ENCODE measurements around the gene DRC7. TPM values are rescaled to one million over a fixed set of nuclear protein-coding genes. Genes with fewer than 3 reads are reported as not detected.

Gene DRC7
- total RNA-seq, 4 donors from 2014 or later = 0.22 to 7.1 TPM; not detected in 2

DNA sequence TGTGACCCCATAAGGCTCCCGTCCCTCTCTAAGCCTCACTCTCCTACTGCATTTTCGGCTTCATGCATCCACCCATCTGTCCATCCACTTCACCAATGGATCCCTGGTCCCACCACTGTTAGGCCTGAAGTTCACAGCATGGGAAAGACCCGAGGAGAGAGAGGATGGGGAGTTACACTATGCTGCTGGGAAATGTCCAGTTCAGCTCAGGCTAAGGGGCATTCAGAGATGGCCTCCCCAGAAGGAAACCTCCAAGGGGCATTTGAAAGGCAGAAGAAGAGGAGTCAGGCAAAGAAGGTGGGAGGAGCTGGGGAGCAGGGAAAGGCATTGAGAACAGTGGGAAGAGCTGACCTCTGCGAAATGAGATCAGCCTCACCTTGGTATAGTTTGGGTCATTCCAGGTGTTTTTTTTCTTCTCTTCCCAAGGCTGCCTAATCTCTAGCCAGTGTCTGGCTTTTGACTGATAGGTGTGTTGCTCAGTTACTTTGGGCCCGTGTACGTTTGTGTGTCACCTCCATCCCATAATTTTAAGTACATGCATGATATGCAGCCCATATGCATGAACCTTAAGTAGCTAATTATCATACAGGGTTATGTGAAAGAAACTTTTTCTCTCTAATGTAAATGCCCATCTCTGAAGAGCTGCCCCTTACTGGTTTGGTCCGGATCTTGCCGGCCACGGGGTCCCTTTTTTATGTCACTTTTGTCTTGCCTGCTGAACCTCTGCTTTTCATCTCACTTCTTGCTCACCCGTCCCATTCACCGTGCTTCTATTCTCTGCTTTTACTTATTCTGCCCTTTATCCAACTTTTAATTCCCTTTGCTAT is 11.6 kb upstream of the DRC7 start:
- H3K4me1 ChIP-seq = no peaks in the 10 kb centered on the region
- intact Hi-C loops (cut with DNase I) = no loop called here
- no peak overlapping the region for H3K27ac ChIP-seq
- H3K27me3 ChIP-seq = no peaks in the 10 kb centered on the region
- H3K9me3 ChIP-seq = no peaks in the 10 kb centered on the region
- no peaks in the 10 kb centered on the region for H3K36me3 ChIP-seq
- TF ChIP-seq POLR2A (IDR thresholded peaks at IDR 0.05) = no peak
- TF ChIP-seq, protein P1, sequence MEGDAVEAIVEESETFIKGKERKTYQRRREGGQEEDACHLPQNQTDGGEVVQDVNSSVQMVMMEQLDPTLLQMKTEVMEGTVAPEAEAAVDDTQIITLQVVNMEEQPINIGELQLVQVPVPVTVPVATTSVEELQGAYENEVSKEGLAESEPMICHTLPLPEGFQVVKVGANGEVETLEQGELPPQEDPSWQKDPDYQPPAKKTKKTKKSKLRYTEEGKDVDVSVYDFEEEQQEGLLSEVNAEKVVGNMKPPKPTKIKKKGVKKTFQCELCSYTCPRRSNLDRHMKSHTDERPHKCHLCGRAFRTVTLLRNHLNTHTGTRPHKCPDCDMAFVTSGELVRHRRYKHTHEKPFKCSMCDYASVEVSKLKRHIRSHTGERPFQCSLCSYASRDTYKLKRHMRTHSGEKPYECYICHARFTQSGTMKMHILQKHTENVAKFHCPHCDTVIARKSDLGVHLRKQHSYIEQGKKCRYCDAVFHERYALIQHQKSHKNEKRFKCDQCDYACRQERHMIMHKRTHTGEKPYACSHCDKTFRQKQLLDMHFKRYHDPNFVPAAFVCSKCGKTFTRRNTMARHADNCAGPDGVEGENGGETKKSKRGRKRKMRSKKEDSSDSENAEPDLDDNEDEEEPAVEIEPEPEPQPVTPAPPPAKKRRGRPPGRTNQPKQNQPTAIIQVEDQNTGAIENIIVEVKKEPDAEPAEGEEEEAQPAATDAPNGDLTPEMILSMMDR (IDR thresholded peaks at IDR 0.05) = no peak
- no peak for DNase-seq
- H3K4me3 ChIP-seq (replicated peaks in 1 of 3) = no peak overlapping the region
- 80 to 91% methylated on average over 11 of the region's 11 CpGs for WGBS, 2 donors

DNA sequence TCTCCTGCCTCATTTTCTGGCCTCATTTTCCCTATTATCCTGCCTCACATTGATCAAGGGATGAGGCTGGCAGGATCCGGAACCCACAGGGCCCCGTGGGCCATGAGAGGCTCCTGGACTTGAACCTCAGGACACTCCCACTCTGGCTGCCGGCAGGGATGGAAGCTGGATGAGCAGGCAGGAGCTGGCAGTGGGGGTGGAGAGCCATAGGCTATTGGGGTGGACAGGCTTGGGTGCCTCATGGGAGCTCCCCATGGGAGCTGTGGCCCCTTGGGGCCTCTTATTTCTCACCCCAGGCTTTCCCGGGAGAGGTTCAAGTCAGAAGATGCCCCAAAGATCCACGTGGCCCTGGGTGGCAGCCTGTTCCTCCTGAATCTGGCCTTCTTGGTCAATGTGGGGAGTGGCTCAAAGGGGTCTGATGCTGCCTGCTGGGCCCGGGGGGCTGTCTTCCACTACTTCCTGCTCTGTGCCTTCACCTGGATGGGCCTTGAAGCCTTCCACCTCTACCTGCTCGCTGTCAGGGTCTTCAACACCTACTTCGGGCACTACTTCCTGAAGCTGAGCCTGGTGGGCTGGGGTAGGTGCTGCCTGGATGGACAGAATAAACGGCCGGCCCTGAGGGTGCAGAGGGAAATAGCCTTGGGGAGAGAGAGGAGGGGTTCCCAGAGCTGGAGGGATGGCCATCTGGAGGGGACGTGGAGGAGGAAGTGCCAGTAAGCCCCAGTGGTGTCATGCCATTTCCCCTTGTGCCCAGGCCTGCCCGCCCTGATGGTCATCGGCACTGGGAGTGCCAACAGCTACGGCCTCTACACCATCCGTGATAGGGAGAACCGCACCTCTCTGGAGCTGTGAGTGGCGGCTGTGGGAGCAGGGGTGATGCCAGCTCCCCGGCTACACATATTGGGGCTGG is 10.7 kb upstream of the DRC7 start:
- Histone ChIP-seq H3K27me3 (no peaks in the 10 kb centered on the region), H3K4me1 (no peaks in the 10 kb centered on the region), H3K36me3 (no peaks in the 10 kb centered on the region), H3K9me3 (no peaks in the 10 kb centered on the region), H3K4me3 (replicated peaks in 1 of 3) (no peak overlapping the region), H3K27ac (no peak overlapping the region)
- TF ChIP-seq POLR2A (IDR thresholded peaks at IDR 0.05) = no peak
- TF ChIP-seq, protein P1 (IDR thresholded peaks at IDR 0.05) = no peak
- WGBS, 2 donors = 88 to 92% methylated on average over 15 to 16 of the region's 18 CpGs
- no peak for DNase-seq
- intact Hi-C loops (cut with DNase I) = no loop called here

DNA sequence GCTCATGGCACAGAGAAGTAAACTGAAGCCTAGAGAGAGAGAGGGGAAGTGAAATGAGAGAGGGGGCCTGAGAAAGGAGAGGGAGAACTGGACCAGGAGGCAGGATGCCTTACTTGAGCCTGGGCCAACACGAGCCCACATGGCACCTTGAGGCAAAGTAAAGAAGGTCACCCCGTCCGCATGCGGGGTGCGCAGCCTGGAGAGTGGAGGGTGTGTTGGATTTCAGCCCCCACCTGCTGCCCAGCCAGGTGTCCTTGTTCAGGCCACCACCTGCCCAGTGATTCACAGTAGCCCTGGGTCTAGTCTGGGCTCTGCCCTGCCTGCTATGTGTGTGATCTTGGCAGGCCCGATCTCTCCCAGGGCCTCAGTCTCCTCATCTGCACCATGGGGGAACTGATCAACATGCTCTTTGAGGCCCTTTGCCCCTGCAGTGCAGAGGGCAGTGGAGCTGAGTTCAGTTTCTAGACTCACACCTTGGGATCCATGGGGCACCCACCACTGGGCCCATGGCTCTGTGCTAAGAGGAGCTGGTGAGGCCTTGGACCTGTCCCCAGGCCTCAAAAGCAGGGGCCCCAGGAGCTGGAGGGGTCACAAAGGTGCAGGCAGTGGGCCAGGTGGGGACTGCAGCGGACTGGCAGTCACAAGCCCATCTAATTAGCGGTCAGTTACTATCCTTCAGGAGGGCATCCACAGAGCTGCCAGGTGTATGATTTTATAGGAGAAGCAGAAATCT is 9.8 kb upstream of the DRC7 start:
- H3K4me3 ChIP-seq (replicated peaks in 1 of 3) = no peak overlapping the region

DNA sequence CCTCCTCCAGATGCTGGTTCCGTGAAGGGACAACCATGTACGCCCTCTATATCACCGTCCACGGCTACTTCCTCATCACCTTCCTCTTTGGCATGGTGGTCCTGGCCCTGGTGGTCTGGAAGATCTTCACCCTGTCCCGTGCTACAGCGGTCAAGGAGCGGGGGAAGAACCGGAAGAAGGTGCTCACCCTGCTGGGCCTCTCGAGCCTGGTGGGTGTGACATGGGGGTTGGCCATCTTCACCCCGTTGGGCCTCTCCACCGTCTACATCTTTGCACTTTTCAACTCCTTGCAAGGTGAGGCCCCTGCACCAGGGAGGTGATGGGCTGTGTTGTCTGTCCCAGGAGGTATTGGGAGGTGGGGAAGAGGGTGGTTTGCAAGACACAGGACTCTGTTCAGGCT is 9.0 kb upstream of the DRC7 start:
- no peaks in the 10 kb centered on the region for H3K36me3 ChIP-seq
- no peak overlapping the region for H3K4me3 ChIP-seq (replicated peaks in 1 of 3)
- no peak for DNase-seq
- 82 to 89% methylated on average over 7 to 11 of the region's 11 CpGs for WGBS, 2 donors
- H3K4me1 ChIP-seq = no peaks in the 10 kb centered on the region
- TF ChIP-seq, protein P1 (IDR thresholded peaks at IDR 0.05) = no peak
- TF ChIP-seq POLR2A (IDR thresholded peaks at IDR 0.05) = no peak
- H3K9me3 ChIP-seq = no peaks in the 10 kb centered on the region
- no peaks in the 10 kb centered on the region for H3K27me3 ChIP-seq
- no peak overlapping the region for H3K27ac ChIP-seq
- intact Hi-C loops (cut with DNase I) = no loop called here

More for the DNA sequence above, 9.8 kb upstream of the DRC7 start:
- Histone ChIP-seq H3K9me3 (no peaks in the 10 kb centered on the region), H3K36me3 (no peaks in the 10 kb centered on the region), H3K27me3 (no peaks in the 10 kb centered on the region), H3K27ac (no peak overlapping the region), H3K4me1 (no peaks in the 10 kb centered on the region)
- 94 to 96% methylated on average over 7 to 8 of the region's 8 CpGs for WGBS, 2 donors
- intact Hi-C loops (cut with DNase I) = no loop called here
- DNase-seq = no peak
- no peak for TF ChIP-seq POLR2A (IDR thresholded peaks at IDR 0.05)
- TF ChIP-seq, protein P1 (IDR thresholded peaks at IDR 0.05) = no peak

All from thyroid gland (tissue), 4 donors.